ENCODE results near the gene ANGEL1. TPM values are rescaled to one million over a fixed set of nuclear protein-coding genes. Genes with fewer than 3 reads are reported as not detected.

ANGEL1 gene
- total and polyA plus RNA-seq, 2 experiments from 2014 or later = 5.3 to 31.6 TPM

- Histone ChIP-seq H3K9me2 (ENCODE audit: insufficient read depth) (no peaks in the 10 kb centered on the region), H3F3A (replicated peaks; ENCODE audit: low read depth) (no peaks in the 10 kb centered on the region), H3K36me3 (ENCODE audit: insufficient read depth) (no peaks in the 10 kb centered on the region), H4K20me1 (replicated peaks; ENCODE audit: insufficient read depth) (no peaks in the 10 kb centered on the region), H3K79me2 (replicated peaks; ENCODE audit: insufficient read depth) (no peaks in the 10 kb centered on the region), H3K27me3 (ENCODE audit: insufficient read depth) (no peaks in the 10 kb centered on the region), H3K4me2 (no peak overlapping the region), H3K27ac (ENCODE audit: low read depth) (no peak overlapping the region), H3K4me1 (ENCODE audit: insufficient read depth) (no peaks in the 10 kb centered on the region), H2AFZ (no peak overlapping the region), H3K4me3 (no peak overlapping the region)
- Mint-ChIP-seq H3K9me3 (peaks cover 43% of the 10 kb centered on the region), H3K27me3 (ENCODE audit: insufficient read depth, low read depth, poor library complexity) (peaks cover 4% of the 10 kb centered on the region), H3K27ac (no peak overlapping the region), H3K36me3 (ENCODE audit: low read depth) (peaks cover 14% of the 10 kb centered on the region), H3K4me1 (no peaks in the 10 kb centered on the region), H3K4me3 (no peak overlapping the region)
- DNase-seq (ENCODE audit: low spot score) (no peak), ATAC-seq (no peak)
- TF ChIP-seq, protein P1, sequence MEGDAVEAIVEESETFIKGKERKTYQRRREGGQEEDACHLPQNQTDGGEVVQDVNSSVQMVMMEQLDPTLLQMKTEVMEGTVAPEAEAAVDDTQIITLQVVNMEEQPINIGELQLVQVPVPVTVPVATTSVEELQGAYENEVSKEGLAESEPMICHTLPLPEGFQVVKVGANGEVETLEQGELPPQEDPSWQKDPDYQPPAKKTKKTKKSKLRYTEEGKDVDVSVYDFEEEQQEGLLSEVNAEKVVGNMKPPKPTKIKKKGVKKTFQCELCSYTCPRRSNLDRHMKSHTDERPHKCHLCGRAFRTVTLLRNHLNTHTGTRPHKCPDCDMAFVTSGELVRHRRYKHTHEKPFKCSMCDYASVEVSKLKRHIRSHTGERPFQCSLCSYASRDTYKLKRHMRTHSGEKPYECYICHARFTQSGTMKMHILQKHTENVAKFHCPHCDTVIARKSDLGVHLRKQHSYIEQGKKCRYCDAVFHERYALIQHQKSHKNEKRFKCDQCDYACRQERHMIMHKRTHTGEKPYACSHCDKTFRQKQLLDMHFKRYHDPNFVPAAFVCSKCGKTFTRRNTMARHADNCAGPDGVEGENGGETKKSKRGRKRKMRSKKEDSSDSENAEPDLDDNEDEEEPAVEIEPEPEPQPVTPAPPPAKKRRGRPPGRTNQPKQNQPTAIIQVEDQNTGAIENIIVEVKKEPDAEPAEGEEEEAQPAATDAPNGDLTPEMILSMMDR (conservative IDR thresholded peaks at IDR 0.05; ENCODE audit: low read depth in 2 of 2) = no peak
- TF ChIP-seq ZNF331 (CRISPR knock-in tag; IDR thresholded peaks at IDR 0.05; ENCODE audit: low read depth) = no peak
- no peak for TF ChIP-seq CREB1 (CRISPR knock-in tag; IDR thresholded peaks at IDR 0.05; ENCODE audit: low read depth)
- TF ChIP-seq, protein P2, sequence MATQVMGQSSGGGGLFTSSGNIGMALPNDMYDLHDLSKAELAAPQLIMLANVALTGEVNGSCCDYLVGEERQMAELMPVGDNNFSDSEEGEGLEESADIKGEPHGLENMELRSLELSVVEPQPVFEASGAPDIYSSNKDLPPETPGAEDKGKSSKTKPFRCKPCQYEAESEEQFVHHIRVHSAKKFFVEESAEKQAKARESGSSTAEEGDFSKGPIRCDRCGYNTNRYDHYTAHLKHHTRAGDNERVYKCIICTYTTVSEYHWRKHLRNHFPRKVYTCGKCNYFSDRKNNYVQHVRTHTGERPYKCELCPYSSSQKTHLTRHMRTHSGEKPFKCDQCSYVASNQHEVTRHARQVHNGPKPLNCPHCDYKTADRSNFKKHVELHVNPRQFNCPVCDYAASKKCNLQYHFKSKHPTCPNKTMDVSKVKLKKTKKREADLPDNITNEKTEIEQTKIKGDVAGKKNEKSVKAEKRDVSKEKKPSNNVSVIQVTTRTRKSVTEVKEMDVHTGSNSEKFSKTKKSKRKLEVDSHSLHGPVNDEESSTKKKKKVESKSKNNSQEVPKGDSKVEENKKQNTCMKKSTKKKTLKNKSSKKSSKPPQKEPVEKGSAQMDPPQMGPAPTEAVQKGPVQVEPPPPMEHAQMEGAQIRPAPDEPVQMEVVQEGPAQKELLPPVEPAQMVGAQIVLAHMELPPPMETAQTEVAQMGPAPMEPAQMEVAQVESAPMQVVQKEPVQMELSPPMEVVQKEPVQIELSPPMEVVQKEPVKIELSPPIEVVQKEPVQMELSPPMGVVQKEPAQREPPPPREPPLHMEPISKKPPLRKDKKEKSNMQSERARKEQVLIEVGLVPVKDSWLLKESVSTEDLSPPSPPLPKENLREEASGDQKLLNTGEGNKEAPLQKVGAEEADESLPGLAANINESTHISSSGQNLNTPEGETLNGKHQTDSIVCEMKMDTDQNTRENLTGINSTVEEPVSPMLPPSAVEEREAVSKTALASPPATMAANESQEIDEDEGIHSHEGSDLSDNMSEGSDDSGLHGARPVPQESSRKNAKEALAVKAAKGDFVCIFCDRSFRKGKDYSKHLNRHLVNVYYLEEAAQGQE (IDR thresholded peaks at IDR 0.05; ENCODE audit: unreplicated experiment) = no peak
- TF ChIP-seq JUNB (IDR thresholded peaks at IDR 0.05; ENCODE audit: unreplicated experiment) = no peak
- TF ChIP-seq, protein P3, sequence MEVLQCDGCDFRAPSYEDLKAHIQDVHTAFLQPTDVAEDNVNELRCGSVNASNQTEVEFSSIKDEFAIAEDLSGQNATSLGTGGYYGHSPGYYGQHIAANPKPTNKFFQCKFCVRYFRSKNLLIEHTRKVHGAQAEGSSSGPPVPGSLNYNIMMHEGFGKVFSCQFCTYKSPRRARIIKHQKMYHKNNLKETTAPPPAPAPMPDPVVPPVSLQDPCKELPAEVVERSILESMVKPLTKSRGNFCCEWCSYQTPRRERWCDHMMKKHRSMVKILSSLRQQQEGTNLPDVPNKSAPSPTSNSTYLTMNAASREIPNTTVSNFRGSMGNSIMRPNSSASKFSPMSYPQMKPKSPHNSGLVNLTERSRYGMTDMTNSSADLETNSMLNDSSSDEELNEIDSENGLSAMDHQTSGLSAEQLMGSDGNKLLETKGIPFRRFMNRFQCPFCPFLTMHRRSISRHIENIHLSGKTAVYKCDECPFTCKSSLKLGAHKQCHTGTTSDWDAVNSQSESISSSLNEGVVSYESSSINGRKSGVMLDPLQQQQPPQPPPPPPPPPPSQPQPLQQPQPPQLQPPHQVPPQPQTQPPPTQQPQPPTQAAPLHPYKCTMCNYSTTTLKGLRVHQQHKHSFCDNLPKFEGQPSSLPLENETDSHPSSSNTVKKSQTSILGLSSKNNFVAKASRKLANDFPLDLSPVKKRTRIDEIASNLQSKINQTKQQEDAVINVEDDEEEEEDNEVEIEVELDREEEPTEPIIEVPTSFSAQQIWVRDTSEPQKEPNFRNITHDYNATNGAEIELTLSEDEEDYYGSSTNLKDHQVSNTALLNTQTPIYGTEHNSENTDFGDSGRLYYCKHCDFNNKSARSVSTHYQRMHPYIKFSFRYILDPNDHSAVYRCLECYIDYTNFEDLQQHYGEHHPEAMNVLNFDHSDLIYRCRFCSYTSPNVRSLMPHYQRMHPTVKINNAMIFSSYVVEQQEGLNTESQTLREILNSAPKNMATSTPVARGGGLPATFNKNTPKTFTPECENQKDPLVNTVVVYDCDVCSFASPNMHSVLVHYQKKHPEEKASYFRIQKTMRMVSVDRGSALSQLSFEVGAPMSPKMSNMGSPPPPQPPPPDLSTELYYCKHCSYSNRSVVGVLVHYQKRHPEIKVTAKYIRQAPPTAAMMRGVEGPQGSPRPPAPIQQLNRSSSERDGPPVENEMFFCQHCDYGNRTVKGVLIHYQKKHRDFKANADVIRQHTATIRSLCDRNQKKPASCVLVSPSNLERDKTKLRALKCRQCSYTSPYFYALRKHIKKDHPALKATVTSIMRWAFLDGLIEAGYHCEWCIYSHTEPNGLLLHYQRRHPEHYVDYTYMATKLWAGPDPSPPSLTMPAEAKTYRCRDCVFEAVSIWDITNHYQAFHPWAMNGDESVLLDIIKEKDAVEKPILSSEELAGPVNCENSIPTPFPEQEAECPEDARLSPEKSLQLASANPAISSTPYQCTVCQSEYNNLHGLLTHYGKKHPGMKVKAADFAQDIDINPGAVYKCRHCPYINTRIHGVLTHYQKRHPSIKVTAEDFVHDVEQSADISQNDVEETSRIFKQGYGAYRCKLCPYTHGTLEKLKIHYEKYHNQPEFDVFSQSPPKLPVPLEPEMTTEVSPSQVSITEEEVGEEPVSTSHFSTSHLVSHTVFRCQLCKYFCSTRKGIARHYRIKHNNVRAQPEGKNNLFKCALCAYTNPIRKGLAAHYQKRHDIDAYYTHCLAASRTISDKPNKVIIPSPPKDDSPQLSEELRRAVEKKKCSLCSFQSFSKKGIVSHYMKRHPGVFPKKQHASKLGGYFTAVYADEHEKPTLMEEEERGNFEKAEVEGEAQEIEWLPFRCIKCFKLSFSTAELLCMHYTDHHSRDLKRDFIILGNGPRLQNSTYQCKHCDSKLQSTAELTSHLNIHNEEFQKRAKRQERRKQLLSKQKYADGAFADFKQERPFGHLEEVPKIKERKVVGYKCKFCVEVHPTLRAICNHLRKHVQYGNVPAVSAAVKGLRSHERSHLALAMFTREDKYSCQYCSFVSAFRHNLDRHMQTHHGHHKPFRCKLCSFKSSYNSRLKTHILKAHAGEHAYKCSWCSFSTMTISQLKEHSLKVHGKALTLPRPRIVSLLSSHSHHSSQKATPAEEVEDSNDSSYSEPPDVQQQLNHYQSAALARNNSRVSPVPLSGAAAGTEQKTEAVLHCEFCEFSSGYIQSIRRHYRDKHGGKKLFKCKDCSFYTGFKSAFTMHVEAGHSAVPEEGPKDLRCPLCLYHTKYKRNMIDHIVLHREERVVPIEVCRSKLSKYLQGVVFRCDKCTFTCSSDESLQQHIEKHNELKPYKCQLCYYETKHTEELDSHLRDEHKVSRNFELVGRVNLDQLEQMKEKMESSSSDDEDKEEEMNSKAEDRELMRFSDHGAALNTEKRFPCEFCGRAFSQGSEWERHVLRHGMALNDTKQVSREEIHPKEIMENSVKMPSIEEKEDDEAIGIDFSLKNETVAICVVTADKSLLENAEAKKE (CRISPR knock-in tag; IDR thresholded peaks at IDR 0.05) = no peak
- TF ChIP-seq NANOG (IDR thresholded peaks at IDR 0.05; ENCODE audit: borderline replicate concordance) = no peak
- TF ChIP-seq, protein P4, sequence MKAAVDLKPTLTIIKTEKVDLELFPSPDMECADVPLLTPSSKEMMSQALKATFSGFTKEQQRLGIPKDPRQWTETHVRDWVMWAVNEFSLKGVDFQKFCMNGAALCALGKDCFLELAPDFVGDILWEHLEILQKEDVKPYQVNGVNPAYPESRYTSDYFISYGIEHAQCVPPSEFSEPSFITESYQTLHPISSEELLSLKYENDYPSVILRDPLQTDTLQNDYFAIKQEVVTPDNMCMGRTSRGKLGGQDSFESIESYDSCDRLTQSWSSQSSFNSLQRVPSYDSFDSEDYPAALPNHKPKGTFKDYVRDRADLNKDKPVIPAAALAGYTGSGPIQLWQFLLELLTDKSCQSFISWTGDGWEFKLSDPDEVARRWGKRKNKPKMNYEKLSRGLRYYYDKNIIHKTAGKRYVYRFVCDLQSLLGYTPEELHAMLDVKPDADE (IDR thresholded peaks at IDR 0.05) = no peak
- TF ChIP-seq STAT1 (IDR thresholded peaks at IDR 0.05; ENCODE audit: unreplicated experiment) = no peak
- no peak for TF ChIP-seq ZNF114 (CRISPR knock-in tag; IDR thresholded peaks at IDR 0.05)
- no peak for TF ChIP-seq EZH2 (IDR thresholded peaks at IDR 0.05; ENCODE audit: low read depth, unreplicated experiment)
- no peak for TF ChIP-seq POLR2AphosphoS5 (IDR thresholded peaks at IDR 0.05; ENCODE audit: low read depth)
- no peak for TF ChIP-seq EZH2phosphoT487 (IDR thresholded peaks at IDR 0.05; ENCODE audit: unreplicated experiment)
Observed at GRCh38 chr14:76742185-76742584, 70.5 kb downstream of the ANGEL1 start.
